K562 (cell line): ENCODE results near the gene PTPRT. TPM values are rescaled to one million over a fixed set of nuclear protein-coding genes. Genes with fewer than 3 reads are reported as not detected.

ENCODE experiments used
- ATAC-seq: fragments of 200-7000 bp; cut with Tn5 transposase; 3 replicates; pipeline ENCODE4 v1.9.1; 2020; ENCODE audit warnings: moderate library complexity
- BruUV-seq: library from RNA; stranded (reverse); fragments of 400-500 nt; replicated peaks from 2 replicates; lab custom pipeline; 2021; lab: Mats Ljungman, UMichigan
- CTCF ChIA-PET: fragments of 300-600 bp; formaldehyde crosslinking; extraction: SDS; loops from one replicate; lab custom pipeline; 2021; ENCODE audit warnings: low intra/inter-chr PET ratio; lab: Yijun Ruan, JAX
- POLR2A ChIA-PET: fragments of 300-600, 350-650 bp; sonication (Branson Sonifier 250); formaldehyde crosslinking; extraction: SDS; loops from one replicate; lab custom pipeline; 2021; ENCODE audit warnings: antibody characterized with exemption, inconsistent platforms; lab: Yijun Ruan, JAX
- DNase-seq, 4 experiments: peaks; one replicate each; pipeline versions ENCODE4 v3.0.0 to v3.0.0-alpha.2; 2011 to 2018; ENCODE audit warnings: low spot score in 3 of 4, mixed read lengths in 3 of 4; ENCODE audit errors: extremely low read depth in 1 of 4
- FAIRE-seq: peaks from 2 replicates; lab custom pipeline; 2011; peaks lifted over from hg19 to GRCh38; lab: Jason Lieb, UNC
- H2AFZ ChIP-seq: 2 replicates; pipeline ENCODE4 v1.6.0; 2011; ENCODE audit warnings: low read depth, low read length, control low read depth, inconsistent platforms
- H3K27ac ChIP-seq: fragments of 200-600 bp; 3 replicates; pipeline ENCODE4 v1.8.0; 2011; ENCODE audit warnings: low read depth, mild to moderate bottlenecking, control low read depth, inconsistent platforms, low read length, moderate library complexity, mixed read lengths; ENCODE audit errors: extremely low read depth
- H3K27me3 ChIP-seq, 2 experiments: fragments of 300-600 bp in 1 of 2; 2 replicates in 1 of 2; 3 replicates in 1 of 2; pipeline versions ENCODE4 v1.6.0 to v1.8.0; 2011; ENCODE audit warnings: inconsistent platforms in 2 of 2, low read length in 2 of 2, mild to moderate bottlenecking in 1 of 2, mixed read lengths in 1 of 2, moderate library complexity in 1 of 2; ENCODE audit not compliant: control insufficient read depth in 2 of 2, insufficient read depth in 2 of 2
- H3K36me3 ChIP-seq: fragments of 300-600 bp; 3 replicates; pipeline ENCODE4 v1.8.0; 2011; ENCODE audit warnings: mild to moderate bottlenecking, low read length, inconsistent platforms; ENCODE audit not compliant: control insufficient read depth, insufficient read depth
- H3K4me1 ChIP-seq, 2 experiments: fragments of 200-600 bp in 1 of 2; replicated peaks in 1 of 2; 2 replicates in 1 of 2; 3 replicates in 1 of 2; pipeline versions ENCODE4 v1.5.1 to v1.8.0; 2011; ENCODE audit warnings: inconsistent platforms in 2 of 2, low read length in 2 of 2, mild to moderate bottlenecking in 1 of 2, mixed read lengths in 1 of 2, moderate library complexity in 1 of 2; ENCODE audit not compliant: control insufficient read depth in 2 of 2, insufficient read depth in 2 of 2
- H3K4me2 ChIP-seq: 2 replicates; pipeline ENCODE4 v1.6.1; 2011; ENCODE audit warnings: low read length, control low read depth, inconsistent platforms, mixed read lengths; ENCODE audit not compliant: insufficient read depth
- H3K4me3 ChIP-seq: fragments of 200-600 bp; sonication (generic), shearing (Covaris generic); 2 replicates; pipeline ENCODE4 v1.5.1; 2016; ENCODE audit warnings: control low read depth, inconsistent platforms
- H3K79me2 ChIP-seq: fragments of 200-600 bp; 3 replicates; pipeline ENCODE4 v1.8.0; 2011; ENCODE audit warnings: low read length, inconsistent platforms; ENCODE audit not compliant: control insufficient read depth, insufficient read depth
- H3K9ac ChIP-seq, 2 experiments: 2 replicates each; pipeline versions ENCODE4 v1.6.0 to v1.6.1; 2011; ENCODE audit warnings: low read depth in 2 of 2, low read length in 2 of 2, control low read depth in 1 of 2, inconsistent platforms in 1 of 2, mild to moderate bottlenecking in 1 of 2, mixed read lengths in 1 of 2; ENCODE audit not compliant: insufficient read depth in 1 of 2
- H3K9me1 ChIP-seq: one replicate; pipeline ENCODE4 v1.6.0; 2011; ENCODE audit warnings: inconsistent platforms, mild to moderate bottlenecking, low read length, moderate library complexity; ENCODE audit not compliant: control insufficient read depth, insufficient read depth
- H3K9me3 ChIP-seq: replicated peaks from 2 replicates; pipeline ENCODE4 v1.5.1; 2011; ENCODE audit warnings: low read depth, low read length, inconsistent platforms; ENCODE audit not compliant: control insufficient read depth, insufficient read depth
- H4K20me1 ChIP-seq: replicated peaks from 2 replicates; pipeline ENCODE4 v1.6.1; 2011; ENCODE audit warnings: low read length, inconsistent platforms, mixed read lengths; ENCODE audit not compliant: control insufficient read depth, insufficient read depth
- CC2D1A ChIP-seq: fragments of 450-650 bp; IDR thresholded peaks from 2 replicates; pipeline ENCODE4 v1.6.1; 2017; ENCODE audit warnings: mild to moderate bottlenecking
- HBP1 ChIP-seq: fragments of 450-650 bp; formaldehyde crosslinking; IDR thresholded peaks from 2 replicates; pipeline ENCODE4 v1.4.0; 2022; ENCODE audit warnings: missing genetic modification characterization
- HSF4 ChIP-seq: fragments of 250-450 bp; sonication (Bioruptor Pico); IDR thresholded peaks from 2 replicates; pipeline ENCODE4 v2.1.2; 2022; ENCODE audit warnings: mild to moderate bottlenecking, moderate library complexity, borderline replicate concordance
- YBX1 ChIP-seq: fragments of 450-650 bp; IDR thresholded peaks from 2 replicates; pipeline ENCODE4 v1.7.1; 2016; ENCODE audit warnings: mild to moderate bottlenecking
- ZBTB8A ChIP-seq: fragments of 450-650 bp; IDR thresholded peaks from 2 replicates; pipeline ENCODE4 v1.6.1; 2018; ENCODE audit warnings: mild to moderate bottlenecking, moderate library complexity; ENCODE audit not compliant: partially characterized antibody
- ZNF668 ChIP-seq: fragments of 250-450 bp; sonication (Bioruptor Pico); IDR thresholded peaks from 2 replicates; pipeline ENCODE4 v1.8.0; 2022; ENCODE audit warnings: mild to moderate bottlenecking, inconsistent platforms
- ZNF830 ChIP-seq: fragments of 250-450 bp; sonication (Bioruptor Pico); IDR thresholded peaks from 2 replicates; pipeline ENCODE4 v1.5.0; 2021; ENCODE audit warnings: mild to moderate bottlenecking
- WGBS: fragments of 100-300 bp; shearing (Covaris generic); methylation state at CpG from one replicate; pipeline ENCODE4 v1.1.6; 2016; ENCODE audit warnings: low coverage, mixed read lengths; ENCODE audit not compliant: insufficient coverage; ENCODE audit errors: missing lambda C conversion rate; 5-methylcytosine and 5-hydroxymethylcytosine counted together
- in situ Hi-C: fragments of 300-500 bp; cut with MboI; formaldehyde crosslinking; loops from 4 replicates; pipeline ENCODE4 v1.15.0; 2018; ENCODE audit warnings: inconsistent platforms, mixed read lengths
- intact Hi-C: fragments of 100-400 bp; cut with micrococcal nuclease; formaldehyde crosslinking; loops from 2 replicates; pipeline ENCODE4 v1.14.2; 2022
- polyA plus RNA-seq, 8 experiments: library from polyadenylated mRNA; depleted of rRNA in 4 of 8; stranded (reverse) in 5 of 8; unstranded in 3 of 8; fragments of >200 nt; fragmentation: Nextera tagmentation in 2 of 8; fragmentation: Illumina TruSeq in 1 of 8; extraction: Ambion mirVana in 2 of 8; extraction: Trizol in 1 of 8; gene quantifications; 2 replicates each; pipeline versions ENCODE4 v1.2.1 to v1.2.3, GENCODE V29; 2011 to 2014; ENCODE audit warnings: inconsistent platforms in 1 of 8, missing spikeins in 1 of 8
- total RNA-seq, 7 experiments: library from RNA; depleted of rRNA in 6 of 7; stranded (reverse); fragments of >200 nt in 6 of 7; fragmentation: Illumina TruSeq in 2 of 7; extraction: Trizol in 2 of 7; gene quantifications; 2 replicates each; pipeline versions ENCODE4 v1.2.1 to v1.2.3, GENCODE V29; 2011 to 2021; ENCODE audit warnings: low replicate concordance in 1 of 7

The PTPRT gene
- total and polyA plus RNA-seq, 9 of the 15 experiments (the other 6 are each of a cell fraction or from before 2014, with no cell fraction given): not detected

- no peak overlapping the region for H3K4me2 ChIP-seq
- H2AFZ ChIP-seq: no peak overlapping the region
- intact Hi-C loops (no loop called here), in situ Hi-C loops (no loop called here)
- DNase-seq: no peak
- H3K9me3 ChIP-seq: no peaks in the 10 kb centered on the region
- no peak for TF ChIP-seq YBX1
- TF ChIP-seq HBP1 (CRISPR knock-in tag): no peak
- TF ChIP-seq HSF4 (CRISPR knock-in tag): no peak
- TF ChIP-seq ZNF830 (CRISPR knock-in tag): no peak
- no peak for TF ChIP-seq ZNF668 (CRISPR knock-in tag)
- TF ChIP-seq CC2D1A: no peak
- no peak for TF ChIP-seq ZBTB8A
- no peak overlapping the region for H3K9ac ChIP-seq
- H3K4me3 ChIP-seq: no peak overlapping the region
- H4K20me1 ChIP-seq: no peaks in the 10 kb centered on the region; the same call in 1 of the 2 replicates
- ATAC-seq: no peak
- CTCF ChIA-PET: no interaction called here
- FAIRE-seq: no peak
- no peaks in the 10 kb centered on the region for H3K4me1 ChIP-seq
- POLR2A ChIA-PET: interaction anchor here (0.6 kb wide), 1 partner anchor 10 kb away, joined by 3 read pairs; no protein-coding TSS in a partner anchor
- 0% methylated on average over 5 of the region's 5 CpGs for WGBS
- no TSS peak for BruUV-seq
- no peak overlapping the region for H3K27ac ChIP-seq
- H3K36me3 ChIP-seq: no peaks in the 10 kb centered on the region
- no peaks in the 10 kb centered on the region for H3K9me1 ChIP-seq
- no peaks in the 10 kb centered on the region for H3K27me3 ChIP-seq
- H3K79me2 ChIP-seq: no peaks in the 10 kb centered on the region
Measured at GRCh38 chr20:42988319-42988718, 201.4 kb downstream of the PTPRT start.
